K562 (cell line): Measurements from ENCODE around the gene FKBP2. TPM values are rescaled to one million over a fixed set of nuclear protein-coding genes. Genes with fewer than 3 reads are reported as not detected.
A peak's percentile ranks its signal among the peaks of the same experiment; 100 is the strongest.

Experiments
- DACH1 ChIP-seq: fragments of 450-650 bp; IDR thresholded peaks from 2 replicates; pipeline ENCODE4 v1.6.1; 2018; ENCODE audit not compliant: partially characterized antibody
- FOSL1 ChIP-seq: fragments of 200-800 bp; sonication (Bioruptor generic); conservative IDR thresholded peaks from 2 replicates; pipeline ENCODE4 v1.6.1; 2016; ENCODE audit warnings: missing genetic modification characterization, missing compliant biosample characterization
- KDM1A ChIP-seq, 2 experiments: fragments of 450-650 bp; IDR thresholded peaks; 2 replicates each; pipeline ENCODE4 v1.6.1; 2016; ENCODE audit warnings: mild to moderate bottlenecking in 2 of 2
- MEIS2 ChIP-seq: fragments of 450-650 bp; IDR thresholded peaks from 2 replicates; pipeline ENCODE4 v1.6.1; 2014; ENCODE audit warnings: mild to moderate bottlenecking; ENCODE audit not compliant: partially characterized antibody
- PHF8 ChIP-seq: fragments of 200-600 bp; sonication (generic); IDR thresholded peaks from 2 replicates; pipeline ENCODE4 v1.6.1; 2012; ENCODE audit warnings: mixed run types, mild to moderate bottlenecking, inconsistent platforms, low read length, moderate library complexity, borderline replicate concordance
- PTBP1 ChIP-seq: fragments of 200-400 bp; formaldehyde crosslinking; IDR thresholded peaks from 2 replicates; pipeline ENCODE4 v1.6.1; 2017; ENCODE audit warnings: low read depth, low read length
- STAG1 ChIP-seq: sonication (generic); formaldehyde crosslinking; IDR thresholded peaks from 2 replicates; pipeline ENCODE4 v1.5.0; 2020; ENCODE audit warnings: missing genetic modification reagents, borderline replicate concordance
- ZFPM2 ChIP-seq: fragments of 250-450 bp; sonication (Bioruptor Pico); IDR thresholded peaks from 2 replicates; pipeline ENCODE4 v1.5.1; 2022; ENCODE audit warnings: mild to moderate bottlenecking
- ZNF655 ChIP-seq: fragments of 250-450 bp; sonication (Bioruptor Pico); IDR thresholded peaks from 2 replicates; pipeline ENCODE4 v1.5.0; 2021
- polyA plus RNA-seq, 8 experiments: library from polyadenylated mRNA; depleted of rRNA in 4 of 8; stranded (reverse) in 5 of 8; unstranded in 3 of 8; fragments of >200 nt; fragmentation: Nextera tagmentation in 2 of 8; fragmentation: Illumina TruSeq in 1 of 8; extraction: Ambion mirVana in 2 of 8; extraction: Trizol in 1 of 8; gene quantifications; 2 replicates each; pipeline versions ENCODE4 v1.2.1 to v1.2.3, GENCODE V29; 2011 to 2014; ENCODE audit warnings: inconsistent platforms in 1 of 8, missing spikeins in 1 of 8
- total RNA-seq, 7 experiments: library from RNA; depleted of rRNA in 6 of 7; stranded (reverse); fragments of >200 nt in 6 of 7; fragmentation: Illumina TruSeq in 2 of 7; extraction: Trizol in 2 of 7; gene quantifications; 2 replicates each; pipeline versions ENCODE4 v1.2.1 to v1.2.3, GENCODE V29; 2011 to 2021; ENCODE audit warnings: low replicate concordance in 1 of 7
- TF ChIP-seq, protein P1 (sequence below), 2 experiments: fragments of 450-650 bp in 1 of 2; IDR thresholded peaks; 2 replicates each; pipeline ENCODE4 v1.6.1; 2011 to 2017; ENCODE audit warnings: low read depth in 2 of 2, antibody characterized with exemption in 1 of 2, borderline replicate concordance in 1 of 2, low read length in 1 of 2, mild to moderate bottlenecking in 1 of 2, mixed read lengths in 1 of 2; ENCODE audit not compliant: control insufficient read depth in 1 of 2
- TF ChIP-seq, protein P2 (sequence below): fragments of 450-650 bp; IDR thresholded peaks from 2 replicates; pipeline ENCODE4 v1.7.1; 2018; ENCODE audit warnings: mild to moderate bottlenecking, low read depth; ENCODE audit not compliant: partially characterized antibody
- TF ChIP-seq, protein P3 (sequence below), 2 experiments: fragments of 200-800 bp in 1 of 2; sonication (Bioruptor generic) in 1 of 2; sonication (generic) in 1 of 2; formaldehyde crosslinking in 1 of 2; IDR thresholded peaks in 1 of 2; conservative IDR thresholded peaks in 1 of 2; 2 replicates each; pipeline versions ENCODE4 v1.5.0 to v1.6.1; 2016 to 2020; ENCODE audit warnings: missing compliant biosample characterization in 1 of 2, missing genetic modification characterization in 1 of 2, missing genetic modification reagents in 1 of 2

Gene FKBP2
- total and polyA plus RNA-seq, 9 of the 15 experiments (the other 6 are each of a cell fraction or from before 2014, with no cell fraction given) = 3.5 to 151 (median 58.1) TPM

GRCh38 chr11:64268893-64269539 lies 28.1 kb downstream of the FKBP2 start (continued):
- TF ChIP-seq, protein P1, sequence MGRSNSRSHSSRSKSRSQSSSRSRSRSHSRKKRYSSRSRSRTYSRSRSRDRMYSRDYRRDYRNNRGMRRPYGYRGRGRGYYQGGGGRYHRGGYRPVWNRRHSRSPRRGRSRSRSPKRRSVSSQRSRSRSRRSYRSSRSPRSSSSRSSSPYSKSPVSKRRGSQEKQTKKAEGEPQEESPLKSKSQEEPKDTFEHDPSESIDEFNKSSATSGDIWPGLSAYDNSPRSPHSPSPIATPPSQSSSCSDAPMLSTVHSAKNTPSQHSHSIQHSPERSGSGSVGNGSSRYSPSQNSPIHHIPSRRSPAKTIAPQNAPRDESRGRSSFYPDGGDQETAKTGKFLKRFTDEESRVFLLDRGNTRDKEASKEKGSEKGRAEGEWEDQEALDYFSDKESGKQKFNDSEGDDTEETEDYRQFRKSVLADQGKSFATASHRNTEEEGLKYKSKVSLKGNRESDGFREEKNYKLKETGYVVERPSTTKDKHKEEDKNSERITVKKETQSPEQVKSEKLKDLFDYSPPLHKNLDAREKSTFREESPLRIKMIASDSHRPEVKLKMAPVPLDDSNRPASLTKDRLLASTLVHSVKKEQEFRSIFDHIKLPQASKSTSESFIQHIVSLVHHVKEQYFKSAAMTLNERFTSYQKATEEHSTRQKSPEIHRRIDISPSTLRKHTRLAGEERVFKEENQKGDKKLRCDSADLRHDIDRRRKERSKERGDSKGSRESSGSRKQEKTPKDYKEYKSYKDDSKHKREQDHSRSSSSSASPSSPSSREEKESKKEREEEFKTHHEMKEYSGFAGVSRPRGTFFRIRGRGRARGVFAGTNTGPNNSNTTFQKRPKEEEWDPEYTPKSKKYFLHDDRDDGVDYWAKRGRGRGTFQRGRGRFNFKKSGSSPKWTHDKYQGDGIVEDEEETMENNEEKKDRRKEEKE (IDR thresholded peaks at IDR 0.05; ENCODE audit: borderline replicate concordance in 1 of 2, control insufficient read depth in 1 of 2, low read depth in 2 of 2, low read length in 1 of 2) = peak in 1 of 2 experiments; percentile 13; a peak in 1 of 4 replicates
- TF ChIP-seq MEIS2 = peak; percentile 2
- no peak; the same call in 1 of the 2 replicates for TF ChIP-seq STAG1 (CRISPR knock-in tag)
- no peak for TF ChIP-seq DACH1
- TF ChIP-seq ZNF655 (CRISPR knock-in tag) = 0 out of 2 replicates have a peak, but pooled peaks have one; percentile 31
- 0 out of 2 replicates have a peak, but pooled peaks have one; percentile 14 for TF ChIP-seq ZFPM2 (CRISPR knock-in tag)
- TF ChIP-seq FOSL1 (tag) = peak; percentile 47
- peak; percentile 29 to 57; a peak in 1 of 4 replicates for TF ChIP-seq KDM1A (IDR thresholded peaks at IDR 0.05)
- TF ChIP-seq, protein P2, sequence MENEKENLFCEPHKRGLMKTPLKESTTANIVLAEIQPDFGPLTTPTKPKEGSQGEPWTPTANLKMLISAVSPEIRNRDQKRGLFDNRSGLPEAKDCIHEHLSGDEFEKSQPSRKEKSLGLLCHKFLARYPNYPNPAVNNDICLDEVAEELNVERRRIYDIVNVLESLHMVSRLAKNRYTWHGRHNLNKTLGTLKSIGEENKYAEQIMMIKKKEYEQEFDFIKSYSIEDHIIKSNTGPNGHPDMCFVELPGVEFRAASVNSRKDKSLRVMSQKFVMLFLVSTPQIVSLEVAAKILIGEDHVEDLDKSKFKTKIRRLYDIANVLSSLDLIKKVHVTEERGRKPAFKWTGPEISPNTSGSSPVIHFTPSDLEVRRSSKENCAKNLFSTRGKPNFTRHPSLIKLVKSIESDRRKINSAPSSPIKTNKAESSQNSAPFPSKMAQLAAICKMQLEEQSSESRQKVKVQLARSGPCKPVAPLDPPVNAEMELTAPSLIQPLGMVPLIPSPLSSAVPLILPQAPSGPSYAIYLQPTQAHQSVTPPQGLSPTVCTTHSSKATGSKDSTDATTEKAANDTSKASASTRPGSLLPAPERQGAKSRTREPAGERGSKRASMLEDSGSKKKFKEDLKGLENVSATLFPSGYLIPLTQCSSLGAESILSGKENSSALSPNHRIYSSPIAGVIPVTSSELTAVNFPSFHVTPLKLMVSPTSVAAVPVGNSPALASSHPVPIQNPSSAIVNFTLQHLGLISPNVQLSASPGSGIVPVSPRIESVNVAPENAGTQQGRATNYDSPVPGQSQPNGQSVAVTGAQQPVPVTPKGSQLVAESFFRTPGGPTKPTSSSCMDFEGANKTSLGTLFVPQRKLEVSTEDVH = peak; percentile 62
- TF ChIP-seq PTBP1 = peak; percentile 89
- TF ChIP-seq PHF8 = peak; percentile 9; the same call in 1 of the 2 replicates
- TF ChIP-seq, protein P3, sequence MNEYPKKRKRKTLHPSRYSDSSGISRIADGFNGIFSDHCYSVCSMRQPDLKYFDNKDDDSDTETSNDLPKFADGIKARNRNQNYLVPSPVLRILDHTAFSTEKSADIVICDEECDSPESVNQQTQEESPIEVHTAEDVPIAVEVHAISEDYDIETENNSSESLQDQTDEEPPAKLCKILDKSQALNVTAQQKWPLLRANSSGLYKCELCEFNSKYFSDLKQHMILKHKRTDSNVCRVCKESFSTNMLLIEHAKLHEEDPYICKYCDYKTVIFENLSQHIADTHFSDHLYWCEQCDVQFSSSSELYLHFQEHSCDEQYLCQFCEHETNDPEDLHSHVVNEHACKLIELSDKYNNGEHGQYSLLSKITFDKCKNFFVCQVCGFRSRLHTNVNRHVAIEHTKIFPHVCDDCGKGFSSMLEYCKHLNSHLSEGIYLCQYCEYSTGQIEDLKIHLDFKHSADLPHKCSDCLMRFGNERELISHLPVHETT (CRISPR knock-in tag; conservative IDR thresholded peaks at IDR 0.05 in 1 of 2, IDR thresholded peaks at IDR 0.05 in 1 of 2) = peak in 1 of 2 experiments; percentile 64; a peak in 1 of 4 replicates
